ENCODE measurements around the gene CEP72.

CEP72 gene

DNA sequence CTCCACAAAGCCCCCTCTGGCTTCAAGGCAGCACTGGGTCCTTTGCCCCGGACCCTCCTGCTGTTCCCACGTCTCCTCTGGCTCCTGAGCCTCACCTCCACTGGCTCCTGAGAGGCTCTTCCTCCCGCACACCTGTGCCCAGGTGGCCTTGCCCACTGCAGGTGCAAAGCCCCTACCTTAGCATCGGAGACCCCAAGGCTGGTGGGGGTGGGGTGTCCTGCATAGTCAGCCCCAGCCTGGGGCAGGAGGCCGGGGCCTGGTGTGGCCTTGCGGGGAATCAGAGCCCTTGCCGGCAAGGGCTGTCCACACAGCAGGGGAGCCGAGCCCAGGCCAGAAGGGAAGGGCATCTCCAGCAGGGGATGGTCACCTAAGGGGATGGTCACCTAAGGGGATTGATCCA lies 41.3 kb upstream of the CEP72 start:
- H2AFZ ChIP-seq (ENCODE audit: low read length) = no peak overlapping the region
- no peaks in the 10 kb centered on the region for H3K9me2 ChIP-seq (ENCODE audit: low read depth, low read length)
- no peak overlapping the region for H3K27ac ChIP-seq (ENCODE audit: low read depth, low read length, poor library complexity, severe bottlenecking)
- no peaks in the 10 kb centered on the region for H3K4me1 ChIP-seq (ENCODE audit: insufficient read depth, low read length, severe bottlenecking)
- no peak overlapping the region for H3K4me2 ChIP-seq (ENCODE audit: low read length)
- H3F3A ChIP-seq (ENCODE audit: insufficient read depth, low read length) = no peaks in the 10 kb centered on the region
- H3K4me3 ChIP-seq (ENCODE audit: low read depth, low read length, poor library complexity, severe bottlenecking) = no peak overlapping the region
- no peaks in the 10 kb centered on the region for H3K79me2 ChIP-seq (ENCODE audit: insufficient read depth, low read length)
- no peaks in the 10 kb centered on the region; the same call in 1 of the 2 replicates for H3K27me3 ChIP-seq (ENCODE audit: insufficient read depth, low read length)
- no peaks in the 10 kb centered on the region for H3K36me3 ChIP-seq (ENCODE audit: insufficient read depth, low read length)
- no peak overlapping the region for H3K9ac ChIP-seq (ENCODE audit: low read length)
- TF ChIP-seq EZH2 (IDR thresholded peaks at IDR 0.05; ENCODE audit: borderline replicate concordance, low read length) = no peak
- TF ChIP-seq, protein P1, sequence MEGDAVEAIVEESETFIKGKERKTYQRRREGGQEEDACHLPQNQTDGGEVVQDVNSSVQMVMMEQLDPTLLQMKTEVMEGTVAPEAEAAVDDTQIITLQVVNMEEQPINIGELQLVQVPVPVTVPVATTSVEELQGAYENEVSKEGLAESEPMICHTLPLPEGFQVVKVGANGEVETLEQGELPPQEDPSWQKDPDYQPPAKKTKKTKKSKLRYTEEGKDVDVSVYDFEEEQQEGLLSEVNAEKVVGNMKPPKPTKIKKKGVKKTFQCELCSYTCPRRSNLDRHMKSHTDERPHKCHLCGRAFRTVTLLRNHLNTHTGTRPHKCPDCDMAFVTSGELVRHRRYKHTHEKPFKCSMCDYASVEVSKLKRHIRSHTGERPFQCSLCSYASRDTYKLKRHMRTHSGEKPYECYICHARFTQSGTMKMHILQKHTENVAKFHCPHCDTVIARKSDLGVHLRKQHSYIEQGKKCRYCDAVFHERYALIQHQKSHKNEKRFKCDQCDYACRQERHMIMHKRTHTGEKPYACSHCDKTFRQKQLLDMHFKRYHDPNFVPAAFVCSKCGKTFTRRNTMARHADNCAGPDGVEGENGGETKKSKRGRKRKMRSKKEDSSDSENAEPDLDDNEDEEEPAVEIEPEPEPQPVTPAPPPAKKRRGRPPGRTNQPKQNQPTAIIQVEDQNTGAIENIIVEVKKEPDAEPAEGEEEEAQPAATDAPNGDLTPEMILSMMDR (IDR thresholded peaks at IDR 0.05; ENCODE audit: low read length) = no peak
- no peaks in the 10 kb centered on the region for H4K20me1 ChIP-seq (ENCODE audit: insufficient read depth, low read length)
- H3K9me3 ChIP-seq (ENCODE audit: low read length) = no peaks in the 10 kb centered on the region

DNA sequence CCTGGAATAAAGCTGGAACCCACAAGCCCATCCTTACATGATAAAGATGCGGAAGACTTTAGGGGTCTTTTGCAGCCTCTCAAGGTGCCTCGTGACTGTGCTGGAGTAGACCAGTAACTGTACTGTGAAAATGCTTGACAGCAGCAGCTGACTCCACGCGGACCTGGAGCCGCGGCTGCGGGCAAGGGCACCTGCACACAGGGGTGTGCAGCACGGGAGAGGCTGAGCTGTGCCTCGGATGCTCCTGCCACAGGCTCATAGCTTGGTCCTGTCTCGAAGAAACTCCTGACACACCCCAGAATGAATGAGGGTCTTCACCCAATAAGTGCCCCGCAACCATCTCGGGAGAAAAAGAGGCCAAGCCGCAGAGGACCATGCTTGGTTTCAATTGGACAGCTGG lies 40.3 kb upstream of the CEP72 start:
- no peak overlapping the region for H3K9ac ChIP-seq (ENCODE audit: low read length)
- H3K4me2 ChIP-seq (ENCODE audit: low read length) = no peak overlapping the region
- H2AFZ ChIP-seq (ENCODE audit: low read length) = no peak overlapping the region
- no peaks in the 10 kb centered on the region; the same call in 1 of the 2 replicates for H3K27me3 ChIP-seq (ENCODE audit: insufficient read depth, low read length)
- no peak overlapping the region for H3K27ac ChIP-seq (ENCODE audit: low read depth, low read length, poor library complexity, severe bottlenecking)
- 0 out of 2 replicates have a peak, but pooled peaks cover 3% of the 10 kb centered on the region for H3K9me3 ChIP-seq (ENCODE audit: low read length)
- H3K4me1 ChIP-seq (ENCODE audit: insufficient read depth, low read length, severe bottlenecking) = no peaks in the 10 kb centered on the region
- no peaks in the 10 kb centered on the region for H3K79me2 ChIP-seq (ENCODE audit: insufficient read depth, low read length)
- no peaks in the 10 kb centered on the region for H4K20me1 ChIP-seq (ENCODE audit: insufficient read depth, low read length)
- no peaks in the 10 kb centered on the region for H3F3A ChIP-seq (ENCODE audit: insufficient read depth, low read length)
- TF ChIP-seq, protein P1 (IDR thresholded peaks at IDR 0.05; ENCODE audit: low read length) = no peak
- no peak for TF ChIP-seq EZH2 (IDR thresholded peaks at IDR 0.05; ENCODE audit: borderline replicate concordance, low read length)
- H3K9me2 ChIP-seq (ENCODE audit: low read depth, low read length) = no peaks in the 10 kb centered on the region
- no peak overlapping the region for H3K4me3 ChIP-seq (ENCODE audit: low read depth, low read length, poor library complexity, severe bottlenecking)
- no peaks in the 10 kb centered on the region for H3K36me3 ChIP-seq (ENCODE audit: insufficient read depth, low read length)

DNA sequence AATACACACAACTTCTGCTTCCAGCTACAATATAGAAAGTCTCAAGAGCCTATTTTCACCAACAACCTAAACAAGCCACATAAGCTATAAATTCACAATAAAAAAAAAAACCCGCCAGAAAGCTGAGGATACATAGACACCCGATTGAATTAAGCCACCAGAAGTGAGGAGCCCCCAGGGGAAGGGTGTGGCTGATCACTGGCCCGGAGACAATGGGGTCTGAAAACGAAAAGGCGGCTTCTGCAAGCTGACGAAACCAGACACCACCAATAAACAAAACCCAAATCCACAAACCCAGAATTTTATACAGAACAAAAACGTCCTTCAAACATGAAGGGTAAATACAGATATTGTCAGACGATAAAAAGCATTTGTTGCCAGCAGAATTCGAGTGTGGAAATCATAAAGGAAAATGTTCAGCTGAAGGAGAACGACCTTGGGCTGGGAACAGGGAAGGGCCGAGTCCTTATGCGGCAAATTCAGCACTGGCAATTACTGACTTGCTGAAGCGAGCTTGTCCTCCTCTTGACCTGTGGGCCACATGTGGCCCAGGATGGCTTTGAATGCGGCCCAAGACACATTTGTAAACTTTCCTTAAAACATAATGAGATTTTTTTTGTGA lies 39.6 kb upstream of the CEP72 start:
- H3K27ac ChIP-seq (ENCODE audit: low read depth, low read length, poor library complexity, severe bottlenecking) = no peak overlapping the region

More for the DNA sequence above, 39.6 kb upstream of the CEP72 start:
- no peak overlapping the region for H3K9ac ChIP-seq (ENCODE audit: low read length)
- no peaks in the 10 kb centered on the region for H3F3A ChIP-seq (ENCODE audit: insufficient read depth, low read length)
- H3K4me3 ChIP-seq (ENCODE audit: low read depth, low read length, poor library complexity, severe bottlenecking) = no peak overlapping the region
- no peaks in the 10 kb centered on the region for H3K36me3 ChIP-seq (ENCODE audit: insufficient read depth, low read length)
- H3K9me3 ChIP-seq (ENCODE audit: low read length) = 0 out of 2 replicates have a peak, but pooled peaks cover 6% of the 10 kb centered on the region
- no peaks in the 10 kb centered on the region for H4K20me1 ChIP-seq (ENCODE audit: insufficient read depth, low read length)
- H3K4me1 ChIP-seq (ENCODE audit: insufficient read depth, low read length, severe bottlenecking) = no peaks in the 10 kb centered on the region
- H3K4me2 ChIP-seq (ENCODE audit: low read length) = no peak overlapping the region
- H3K27me3 ChIP-seq (ENCODE audit: insufficient read depth, low read length) = no peaks in the 10 kb centered on the region; the same call in 1 of the 2 replicates
- no peak overlapping the region for H2AFZ ChIP-seq (ENCODE audit: low read length)
- H3K9me2 ChIP-seq (ENCODE audit: low read depth, low read length) = no peaks in the 10 kb centered on the region
- no peaks in the 10 kb centered on the region for H3K79me2 ChIP-seq (ENCODE audit: insufficient read depth, low read length)
- no peak for TF ChIP-seq EZH2 (IDR thresholded peaks at IDR 0.05; ENCODE audit: borderline replicate concordance, low read length)
- TF ChIP-seq, protein P1 (IDR thresholded peaks at IDR 0.05; ENCODE audit: low read length) = no peak
